GM23338 (cell line): ENCODE results near the gene HACL1. TPM values are rescaled to one million over a fixed set of nuclear protein-coding genes. Genes with fewer than 3 reads are reported as not detected.

Source experiments
- ATAC-seq: fragments of 200-7000 bp; cut with Tn5 transposase; 3 replicates; pipeline ENCODE4 v1.9.1; 2020
- DNase-seq: peaks from one replicate; pipeline ENCODE4 v3.0.0-alpha.2; 2015; ENCODE audit warnings: low spot score
- H2AFZ ChIP-seq: fragments of 200-600 bp; sonication (generic); 2 replicates; pipeline ENCODE4 v1.8.0; 2016; ENCODE audit warnings: antibody characterized with exemption, mild to moderate bottlenecking, moderate library complexity
- H3F3A ChIP-seq: fragments of 200-600 bp; sonication (generic); replicated peaks from 2 replicates; pipeline ENCODE4 v1.8.0; 2017; ENCODE audit warnings: antibody characterized with exemption, mixed run types, low read depth
- H3K27ac ChIP-seq: fragments of 200-600 bp; sonication (generic); 2 replicates; pipeline ENCODE4 v1.6.1; 2016; ENCODE audit warnings: low read depth
- H3K27me3 ChIP-seq: fragments of 200-600 bp; sonication (generic); 2 replicates; pipeline ENCODE4 v1.8.0; 2016; ENCODE audit warnings: mild to moderate bottlenecking, mixed run types, moderate library complexity; ENCODE audit not compliant: insufficient read depth
- H3K36me3 ChIP-seq: fragments of 200-600 bp; sonication (generic); 2 replicates; pipeline ENCODE4 v1.8.0; 2016; ENCODE audit warnings: mild to moderate bottlenecking; ENCODE audit not compliant: insufficient read depth
- H3K4me1 ChIP-seq: fragments of 200-600 bp; sonication (generic); 2 replicates; pipeline ENCODE4 v1.8.0; 2016; ENCODE audit warnings: mild to moderate bottlenecking, moderate library complexity; ENCODE audit not compliant: insufficient read depth
- H3K4me2 ChIP-seq: fragments of 200-600 bp; sonication (generic); 2 replicates; pipeline ENCODE4 v1.7.1; 2017; ENCODE audit warnings: mixed run types
- H3K4me3 ChIP-seq: fragments of 200-600 bp; sonication (generic); 2 replicates; pipeline ENCODE4 v1.6.1; 2016; ENCODE audit warnings: mixed run types
- H3K79me2 ChIP-seq: fragments of 200-600 bp; sonication (generic); replicated peaks from 2 replicates; pipeline ENCODE4 v1.8.0; 2017; ENCODE audit warnings: mild to moderate bottlenecking; ENCODE audit not compliant: insufficient read depth
- H3K9me2 ChIP-seq: fragments of 200-600 bp; sonication (generic); 2 replicates; pipeline ENCODE4 v1.8.0; 2017; ENCODE audit not compliant: insufficient read depth
- H4K20me1 ChIP-seq: fragments of 200-600 bp; sonication (generic); replicated peaks from 2 replicates; pipeline ENCODE4 v1.8.0; 2017; ENCODE audit warnings: mild to moderate bottlenecking; ENCODE audit not compliant: insufficient read depth
- H3K27ac Mint-ChIP-seq: 2 replicates; pipeline ENCODE4 v1.8.0; 2020; ENCODE audit warnings: inconsistent platforms, mild to moderate bottlenecking, moderate library complexity, mixed read lengths
- H3K27me3 Mint-ChIP-seq: 3 replicates; pipeline ENCODE4 v1.8.0; 2022; ENCODE audit warnings: low read depth, mild to moderate bottlenecking, moderate library complexity, mixed read lengths, inconsistent platforms; ENCODE audit not compliant: insufficient read depth, poor library complexity
- H3K36me3 Mint-ChIP-seq: 3 replicates; pipeline ENCODE4 v1.8.0; 2021; ENCODE audit warnings: low read depth, mild to moderate bottlenecking, inconsistent platforms, moderate library complexity, mixed read lengths
- H3K4me1 Mint-ChIP-seq: 3 replicates; pipeline ENCODE4 v1.8.0; 2020; ENCODE audit warnings: mild to moderate bottlenecking, inconsistent platforms, mixed read lengths
- H3K4me3 Mint-ChIP-seq: 3 replicates; pipeline ENCODE4 v1.8.0; 2021; ENCODE audit warnings: moderate library complexity, mild to moderate bottlenecking, inconsistent platforms, mixed read lengths
- H3K9me3 Mint-ChIP-seq: 3 replicates; pipeline ENCODE4 v1.8.0; 2020; ENCODE audit warnings: moderate library complexity, mild to moderate bottlenecking, inconsistent platforms, mixed read lengths
- CREB1 ChIP-seq: fragments of 250-450 bp; sonication (Bioruptor Pico); IDR thresholded peaks from 2 replicates; pipeline ENCODE4 v1.5.0; 2020; ENCODE audit warnings: low read depth, mild to moderate bottlenecking, moderate library complexity
- CTCF ChIP-seq, 2 experiments: fragments of 200-600 bp in 1 of 2; sonication (generic) in 1 of 2; conservative IDR thresholded peaks; 2 replicates each; pipeline versions ENCODE4 v1.5.1 to v1.6.1; 2016 to 2017; ENCODE audit warnings: antibody characterized with exemption in 2 of 2, low read depth in 2 of 2, mild to moderate bottlenecking in 2 of 2, moderate library complexity in 1 of 2
- ETS1 ChIP-seq: IDR thresholded peaks from 2 replicates; pipeline ENCODE4 v1.6.1; 2016; ENCODE audit warnings: antibody characterized with exemption
- EZH2 ChIP-seq: fragments of 200-600 bp; sonication (generic); IDR thresholded peaks from one replicate; pipeline ENCODE4 v1.8.0; 2017; ENCODE audit warnings: antibody characterized with exemption, mild to moderate bottlenecking, low read depth; ENCODE audit not compliant: unreplicated experiment
- EZH2phosphoT487 ChIP-seq: fragments of 200-600 bp; sonication (generic); IDR thresholded peaks from one replicate; pipeline ENCODE4 v1.8.1; 2018; ENCODE audit warnings: antibody characterized with exemption; ENCODE audit not compliant: unreplicated experiment
- JUNB ChIP-seq: IDR thresholded peaks from one replicate; pipeline ENCODE4 v1.6.1; 2016; ENCODE audit warnings: antibody characterized with exemption; ENCODE audit not compliant: unreplicated experiment
- NANOG ChIP-seq: IDR thresholded peaks from 2 replicates; pipeline ENCODE4 v1.6.1; 2016; ENCODE audit warnings: antibody characterized with exemption, borderline replicate concordance
- POLR2AphosphoS5 ChIP-seq: IDR thresholded peaks from 2 replicates; pipeline ENCODE4 v1.6.1; 2016; ENCODE audit warnings: antibody characterized with exemption, low read depth
- STAT1 ChIP-seq: IDR thresholded peaks from one replicate; pipeline ENCODE4 v1.6.1; 2016; ENCODE audit warnings: antibody characterized with exemption; ENCODE audit not compliant: unreplicated experiment
- ZNF114 ChIP-seq: fragments of 250-450 bp; sonication (Bioruptor Pico); IDR thresholded peaks from 2 replicates; pipeline ENCODE4 v1.5.0; 2020; ENCODE audit warnings: mild to moderate bottlenecking, moderate library complexity
- ZNF331 ChIP-seq: fragments of 250-450 bp; sonication (Bioruptor Pico); IDR thresholded peaks from 2 replicates; pipeline ENCODE4 v1.5.0; 2020; ENCODE audit warnings: low read depth, mild to moderate bottlenecking, moderate library complexity
- ZNF462 ChIP-seq: fragments of 250-450 bp; sonication (Bioruptor Pico); IDR thresholded peaks from 2 replicates; pipeline ENCODE4 v1.5.0; 2020; ENCODE audit warnings: mild to moderate bottlenecking, moderate library complexity
- polyA plus RNA-seq: library from polyadenylated mRNA; unstranded; fragments of >200 nt; fragmentation: Nextera tagmentation; extraction: Ambion mirVana; gene quantifications from 2 replicates; pipeline ENCODE4 v1.2.1, GENCODE V29; 2016
- total RNA-seq: library from RNA; depleted of rRNA; stranded (reverse); fragments of >200 nt; shearing (Covaris generic); gene quantifications from 2 replicates; pipeline ENCODE4 v1.2.3, GENCODE V29; 2014

The HACL1 gene
- total and polyA plus RNA-seq, 2 experiments from 2014 or later: 19.6 to 33.5 TPM

GRCh38 chr3:15629860-15630597, 28.7 kb upstream of the HACL1 start:
- Histone ChIP-seq H3K4me3 (no peak overlapping the region), H3K27ac (no peak overlapping the region), H3K4me2 (no peak overlapping the region), H3K27me3 (no peaks in the 10 kb centered on the region), H2AFZ (no peak overlapping the region), H3K79me2 (no peaks in the 10 kb centered on the region), H3K4me1 (peaks cover 47% of the 10 kb centered on the region), H3K9me2 (no peaks in the 10 kb centered on the region), H3K36me3 (no peaks in the 10 kb centered on the region), H3F3A (no peaks in the 10 kb centered on the region), H4K20me1 (no peaks in the 10 kb centered on the region)
- Mint-ChIP-seq H3K27ac (no peak overlapping the region; the same call in 1 of the 2 replicates), H3K4me1 (peaks cover 50% of the 10 kb centered on the region), H3K27me3 (peaks cover 5% of the 10 kb centered on the region), H3K36me3 (no peaks in the 10 kb centered on the region), H3K9me3 (no peaks in the 10 kb centered on the region), H3K4me3 (no peak overlapping the region)
- ATAC-seq (peak; percentile 75), DNase-seq (peak; percentile 92)
- TF ChIP-seq CTCF (conservative IDR thresholded peaks at IDR 0.05; ENCODE audit: low read depth in 2 of 2) (peak; percentile 68 to 76), JUNB (no peak)

- H3K36me3 ChIP-seq: no peaks in the 10 kb centered on the region
- H3K4me1 ChIP-seq: peaks cover 36% of the 10 kb centered on the region
- H3K27me3 Mint-ChIP-seq: peaks cover 5% of the 10 kb centered on the region
- H3K36me3 Mint-ChIP-seq: no peaks in the 10 kb centered on the region
- H3K27ac ChIP-seq: no peak overlapping the region
- no peak overlapping the region for H3K4me3 ChIP-seq
- no peak overlapping the region for H2AFZ ChIP-seq
- no peaks in the 10 kb centered on the region for H3K27me3 ChIP-seq
- no peak for ATAC-seq
- no peaks in the 10 kb centered on the region for H3F3A ChIP-seq
- no peak overlapping the region for H3K4me2 ChIP-seq
- H4K20me1 ChIP-seq: no peaks in the 10 kb centered on the region
- TF ChIP-seq EZH2 (no peak), POLR2AphosphoS5 (no peak), ZNF114 (no peak), ETS1 (no peak), EZH2phosphoT487 (no peak), CREB1 (CRISPR knock-in tag) (no peak), ZNF462 (CRISPR knock-in tag) (no peak), NANOG (no peak), ZNF331 (CRISPR knock-in tag) (no peak), JUNB (no peak), STAT1 (no peak)
- H3K9me2 ChIP-seq: no peaks in the 10 kb centered on the region
- no peak overlapping the region for H3K27ac Mint-ChIP-seq
- no peak overlapping the region for H3K4me3 Mint-ChIP-seq
- H3K4me1 Mint-ChIP-seq: peaks cover 41% of the 10 kb centered on the region
- H3K79me2 ChIP-seq: no peaks in the 10 kb centered on the region; the same call in 1 of the 2 replicates
- no peaks in the 10 kb centered on the region for H3K9me3 Mint-ChIP-seq
- no peak for DNase-seq
These were observed 27.6 kb upstream of the HACL1 start for GRCh38 chr3:15628967-15629366.
